ENCODE data around the gene IL4I1.

The IL4I1 gene

DNA sequence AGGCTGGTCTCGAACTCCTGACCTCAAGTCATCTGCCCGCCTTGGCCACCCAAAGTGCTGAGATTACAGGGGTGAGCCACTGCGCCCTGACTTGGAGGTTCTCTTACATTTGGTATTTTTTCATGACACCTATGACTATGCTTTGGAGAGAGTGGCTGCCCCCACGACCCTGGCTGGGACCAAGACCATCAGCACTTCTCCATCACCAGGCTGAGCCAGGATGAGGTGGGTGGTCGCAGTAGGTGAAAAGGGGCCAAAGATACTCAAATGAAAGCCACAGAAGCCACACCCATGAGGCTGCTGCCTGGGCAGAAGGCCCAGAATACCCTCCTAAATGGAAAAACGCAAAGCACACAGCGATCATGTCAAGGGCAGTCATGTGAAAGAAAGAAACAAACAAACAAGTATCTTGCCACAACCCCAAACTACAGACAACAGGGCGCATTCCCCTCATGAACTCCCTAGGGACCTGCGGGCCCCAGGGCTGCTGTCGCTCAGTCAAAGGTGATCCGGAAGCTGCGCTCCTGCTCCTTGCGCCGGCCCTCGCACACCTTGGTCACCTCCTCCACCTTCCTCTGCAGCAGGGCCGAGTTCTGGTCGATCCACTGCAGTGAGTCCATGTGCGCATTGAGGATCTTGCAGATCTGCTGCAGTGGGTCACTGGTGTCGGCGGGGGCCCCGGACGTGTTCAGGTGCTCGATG is 11.2 kb upstream of the IL4I1 start:
- FAIRE-seq (no peak), DNase-seq (ENCODE audit: insufficient read length, low spot score) (no peak)
- TF ChIP-seq TAF1 (IDR thresholded peaks at IDR 0.05; ENCODE audit: low read depth, low read length): no peak
- TF ChIP-seq PAX5 (IDR thresholded peaks at IDR 0.05; ENCODE audit: insufficient read depth, low read length, severe bottlenecking): no peak

DNA sequence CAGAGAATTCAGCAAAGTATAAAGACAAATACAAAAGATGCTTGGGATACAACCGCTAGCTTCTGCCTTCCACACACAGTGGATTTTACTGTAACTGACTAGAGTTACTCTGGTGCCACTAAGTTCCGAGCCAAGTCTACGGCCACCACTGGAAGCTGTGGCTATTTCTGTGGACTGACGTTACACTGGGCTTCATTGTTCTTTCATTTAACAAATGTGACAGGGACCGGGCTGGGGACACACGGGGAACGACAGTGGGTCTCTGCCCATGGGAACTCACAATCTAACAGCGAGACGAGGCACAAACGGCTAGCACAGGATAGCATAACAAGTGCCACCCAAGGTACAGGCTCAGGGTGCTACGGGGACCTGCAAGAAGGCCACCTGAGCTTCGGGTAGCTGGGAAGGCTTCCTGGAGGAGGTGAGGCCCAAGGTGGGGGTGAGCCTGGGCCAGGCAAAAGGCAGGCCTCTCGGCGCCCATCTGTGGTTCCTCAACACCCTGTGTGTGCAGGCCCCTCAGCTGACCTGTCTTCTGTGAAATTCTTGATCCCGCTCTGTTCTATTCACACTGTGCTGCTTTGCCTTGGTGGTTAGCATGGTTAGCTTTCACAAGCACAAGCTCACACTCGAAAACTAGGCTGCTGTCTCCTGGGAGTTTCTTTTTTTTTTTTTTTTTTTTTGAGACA is 10.3 kb upstream of the IL4I1 start:
- TF ChIP-seq POLR2AphosphoS5 (IDR thresholded peaks at IDR 0.05; ENCODE audit: low read depth, low read length) (no peak), TAF1 (IDR thresholded peaks at IDR 0.05; ENCODE audit: low read depth, low read length) (no peak)
- no peak for DNase-seq (ENCODE audit: insufficient read length, low spot score)
- no peak for FAIRE-seq

DNA sequence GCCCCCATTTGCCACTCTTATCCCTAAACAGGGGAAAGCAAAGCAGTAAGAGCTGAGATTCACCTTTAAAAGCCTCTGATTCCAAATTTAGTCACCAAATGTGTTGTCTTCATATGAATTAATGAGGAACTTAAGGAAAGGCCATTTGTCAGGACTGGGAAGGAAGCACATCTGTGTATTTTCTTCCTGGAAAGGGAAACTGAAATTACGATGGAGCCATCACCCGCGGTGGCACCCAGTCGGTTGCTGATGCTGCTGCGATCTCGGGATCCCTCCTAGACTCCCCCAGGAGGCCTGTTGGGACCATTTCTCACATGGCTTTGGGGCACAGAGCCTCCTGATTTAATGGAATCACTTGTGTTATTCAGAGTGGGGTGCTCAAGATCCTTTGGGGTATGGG is 7.4 kb upstream of the IL4I1 start:
- DNase-seq (ENCODE audit: insufficient read length, low spot score): no peak
- FAIRE-seq: no peak
- TF ChIP-seq PAX5 (IDR thresholded peaks at IDR 0.05; ENCODE audit: insufficient read depth, low read length, severe bottlenecking) (no peak), SPI1 (IDR thresholded peaks at IDR 0.05; ENCODE audit: low read depth, low read length) (no peak), POU2F2 (IDR thresholded peaks at IDR 0.05; ENCODE audit: low read depth, low read length) (no peak), POLR2AphosphoS5 (IDR thresholded peaks at IDR 0.05; ENCODE audit: low read depth, low read length) (no peak), POLR2A (IDR thresholded peaks at IDR 0.05; ENCODE audit: low read depth, low read length) (no peak), TAF1 (IDR thresholded peaks at IDR 0.05; ENCODE audit: low read depth, low read length) (no peak)

DNA sequence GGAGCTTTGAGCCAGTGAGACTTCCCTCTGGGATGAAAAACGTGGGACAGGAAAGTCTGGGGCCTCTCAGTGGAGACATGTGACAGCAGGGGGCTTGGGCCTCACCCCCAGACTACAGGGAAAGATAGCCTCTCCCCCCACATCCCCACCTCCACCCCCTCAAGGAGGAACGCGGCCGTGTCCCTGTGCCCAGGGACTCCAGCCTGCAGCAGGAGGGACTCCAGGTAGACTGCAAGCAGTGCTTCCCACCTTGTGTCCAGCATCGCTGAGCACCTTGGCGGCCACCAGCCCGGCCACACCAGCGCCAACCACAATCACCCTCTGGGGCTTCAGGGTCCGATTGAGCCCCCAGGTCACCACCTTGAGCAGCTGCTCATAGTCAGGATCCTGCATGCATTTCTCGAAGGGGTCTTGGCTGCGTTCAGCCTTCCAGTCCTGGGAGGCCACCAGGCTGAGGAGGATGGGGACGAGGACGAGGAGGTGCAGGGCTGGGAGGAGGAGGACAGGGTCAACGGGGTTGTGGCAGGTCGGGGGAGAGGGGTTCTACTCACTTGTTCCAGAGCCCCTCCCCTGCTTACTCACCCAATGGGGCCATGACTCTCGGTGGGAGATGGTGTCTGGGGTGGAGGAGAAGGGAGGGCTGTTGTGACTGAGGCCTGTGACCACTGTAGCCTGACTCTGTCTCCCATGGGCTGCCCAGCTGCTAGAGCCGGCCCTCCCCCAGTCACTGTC is 955 bp downstream of the IL4I1 start:
- DNase-seq (ENCODE audit: insufficient read length, low spot score) (peak; percentile 42), FAIRE-seq (peak; percentile 86)
- TF ChIP-seq TAF1 (IDR thresholded peaks at IDR 0.05; ENCODE audit: low read depth, low read length): 0 out of 2 replicates have a peak, but pooled peaks have one; percentile 6
- TF ChIP-seq POLR2A (IDR thresholded peaks at IDR 0.05; ENCODE audit: low read depth, low read length): no peak; the same call in 1 of the 2 replicates
- peak; percentile 46; the same call in 1 of the 2 replicates for TF ChIP-seq POU2F2 (IDR thresholded peaks at IDR 0.05; ENCODE audit: low read depth, low read length)
- TF ChIP-seq SPI1 (IDR thresholded peaks at IDR 0.05; ENCODE audit: low read depth, low read length): no peak
- TF ChIP-seq PAX5 (IDR thresholded peaks at IDR 0.05; ENCODE audit: insufficient read depth, low read length, severe bottlenecking): no peak
- peak; percentile 15; the same call in 1 of the 2 replicates for TF ChIP-seq POLR2AphosphoS5 (IDR thresholded peaks at IDR 0.05; ENCODE audit: low read depth, low read length)

DNA sequence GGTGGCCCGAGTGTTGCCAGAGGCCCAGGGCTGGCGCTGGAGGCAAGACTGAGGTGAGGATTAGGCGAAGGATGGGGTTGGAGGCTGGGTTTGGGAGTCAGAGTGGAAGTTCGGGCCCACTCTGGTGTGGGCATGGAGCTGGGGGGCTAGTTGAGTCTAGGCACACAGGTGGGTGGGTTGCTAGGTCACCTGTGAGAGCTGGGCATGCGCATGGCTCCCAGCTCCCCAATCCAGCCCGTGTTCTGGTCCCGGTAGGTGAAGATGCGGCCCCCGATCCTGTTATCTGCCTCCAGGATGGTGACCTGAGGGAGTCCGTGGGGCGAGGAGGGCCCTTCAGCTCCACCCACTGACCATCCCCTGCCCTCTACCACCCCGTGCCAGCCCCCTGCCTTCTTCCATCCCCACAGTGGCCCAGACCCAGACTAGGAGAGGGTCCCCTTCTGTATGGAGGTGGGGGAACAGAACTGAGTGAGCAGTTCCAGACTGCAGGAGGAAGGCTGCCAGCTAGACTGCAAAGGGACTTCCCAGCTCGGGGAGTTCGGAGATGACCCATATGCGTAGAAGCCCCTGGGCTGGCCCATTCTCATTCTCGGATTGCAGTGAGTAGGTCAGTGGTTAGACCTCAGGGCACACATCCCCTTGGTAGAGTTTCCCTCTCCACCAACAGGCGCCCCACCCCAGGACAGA is 1.7 kb downstream of the IL4I1 start:
- TF ChIP-seq TAF1 (IDR thresholded peaks at IDR 0.05; ENCODE audit: low read depth, low read length) (peak; percentile 21; the same call in 1 of the 2 replicates), POU2F2 (IDR thresholded peaks at IDR 0.05; ENCODE audit: low read depth, low read length) (no peak), SPI1 (IDR thresholded peaks at IDR 0.05; ENCODE audit: low read depth, low read length) (peak; percentile 68)
- peak; percentile 43 for FAIRE-seq
- DNase-seq (ENCODE audit: insufficient read length, low spot score): peak; percentile 44

DNA sequence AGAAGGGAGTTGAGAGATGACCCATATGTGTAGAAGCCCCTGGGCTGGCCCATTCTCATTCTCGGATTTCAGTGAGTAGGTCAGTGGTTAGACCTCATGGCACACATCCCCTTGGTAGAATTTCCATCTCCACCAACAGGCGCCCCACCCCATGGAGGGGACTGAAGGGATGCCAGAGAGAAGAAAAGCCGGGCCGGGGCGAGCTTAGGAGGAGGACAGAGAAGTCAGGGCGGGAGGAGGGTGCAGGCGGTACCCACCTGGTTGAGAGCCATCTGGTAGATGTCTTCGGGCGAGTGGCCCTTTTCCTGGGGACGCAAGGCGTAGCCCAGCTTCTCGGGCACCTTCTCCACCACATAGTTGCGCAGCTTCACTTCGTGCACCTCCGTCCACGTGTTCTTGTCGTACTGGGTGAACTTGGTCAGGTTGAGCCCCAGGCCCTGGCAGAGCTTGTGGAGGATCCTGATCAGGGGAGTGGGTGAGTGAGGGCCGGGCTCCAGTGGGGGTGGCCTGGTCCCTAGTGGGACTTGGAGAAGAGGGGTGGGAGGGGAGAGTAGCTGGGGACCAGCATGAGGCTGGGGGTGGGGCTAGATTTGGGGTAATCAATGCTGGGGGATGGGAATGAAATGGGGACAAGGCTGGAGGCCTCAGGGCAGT is 2.5 kb downstream of the IL4I1 start:
- DNase-seq (ENCODE audit: insufficient read length, low spot score) (no peak), FAIRE-seq (no peak)
- TF ChIP-seq TAF1 (IDR thresholded peaks at IDR 0.05; ENCODE audit: low read depth, low read length) (no peak), PAX5 (IDR thresholded peaks at IDR 0.05; ENCODE audit: insufficient read depth, low read length, severe bottlenecking) (no peak), SPI1 (IDR thresholded peaks at IDR 0.05; ENCODE audit: low read depth, low read length) (no peak), POLR2AphosphoS5 (IDR thresholded peaks at IDR 0.05; ENCODE audit: low read depth, low read length) (no peak)

DNA sequence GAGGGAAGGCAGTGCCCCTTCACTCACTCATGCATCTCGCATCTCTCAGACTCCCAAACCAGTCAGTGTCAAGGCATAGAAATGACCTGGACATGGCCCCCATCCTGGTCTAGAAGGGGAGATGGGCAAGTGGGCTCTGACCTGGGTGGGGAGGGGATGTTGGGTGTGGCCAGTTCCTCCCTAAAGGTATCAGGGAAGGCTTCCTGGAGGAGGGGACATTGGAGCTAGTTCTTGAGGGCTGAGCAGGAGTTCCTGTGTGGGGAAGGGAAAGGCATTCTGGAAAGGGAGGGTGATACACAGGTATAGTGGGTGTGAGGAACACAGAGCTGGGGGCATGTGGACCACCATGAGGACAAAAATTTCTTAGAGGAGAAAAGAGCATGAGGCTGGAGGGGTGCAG is 4.0 kb downstream of the IL4I1 start:
- no peak for FAIRE-seq
- no peak for DNase-seq (ENCODE audit: insufficient read length, low spot score)
- no peak for TF ChIP-seq POU2F2 (IDR thresholded peaks at IDR 0.05; ENCODE audit: low read depth, low read length)
- no peak for TF ChIP-seq POLR2A (IDR thresholded peaks at IDR 0.05; ENCODE audit: low read depth, low read length)
- no peak for TF ChIP-seq SPI1 (IDR thresholded peaks at IDR 0.05; ENCODE audit: low read depth, low read length)
- no peak for TF ChIP-seq POLR2AphosphoS5 (IDR thresholded peaks at IDR 0.05; ENCODE audit: low read depth, low read length)
- no peak for TF ChIP-seq TAF1 (IDR thresholded peaks at IDR 0.05; ENCODE audit: low read depth, low read length)
- no peak for TF ChIP-seq PAX5 (IDR thresholded peaks at IDR 0.05; ENCODE audit: insufficient read depth, low read length, severe bottlenecking)

DNA sequence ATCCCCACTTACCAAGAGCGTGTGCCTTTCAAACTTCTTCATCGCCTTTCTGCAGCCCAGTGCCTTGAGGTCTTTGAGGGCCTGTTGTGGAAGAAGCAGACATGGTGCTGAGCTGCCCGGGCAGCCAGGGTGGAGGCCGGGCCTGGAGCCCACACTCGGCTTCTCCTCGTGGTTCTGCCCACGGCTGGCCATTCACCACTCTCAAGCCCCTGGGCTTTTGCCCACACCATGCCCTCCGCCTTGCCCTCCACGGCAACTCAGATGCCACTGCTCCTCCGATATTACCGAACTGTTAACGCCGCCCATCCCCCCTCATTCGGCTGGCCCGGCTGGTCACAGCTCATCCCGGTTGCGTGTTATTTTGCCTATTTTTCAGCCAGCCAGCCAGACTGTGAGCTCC is 5.3 kb downstream of the IL4I1 start:
- TF ChIP-seq SPI1 (IDR thresholded peaks at IDR 0.05; ENCODE audit: low read depth, low read length) (no peak), POLR2AphosphoS5 (IDR thresholded peaks at IDR 0.05; ENCODE audit: low read depth, low read length) (no peak), POU2F2 (IDR thresholded peaks at IDR 0.05; ENCODE audit: low read depth, low read length) (no peak), PAX5 (IDR thresholded peaks at IDR 0.05; ENCODE audit: insufficient read depth, low read length, severe bottlenecking) (no peak), TAF1 (IDR thresholded peaks at IDR 0.05; ENCODE audit: low read depth, low read length) (no peak)
- FAIRE-seq (no peak), DNase-seq (ENCODE audit: insufficient read length, low spot score) (no peak)
